ENCODE results near the gene F8.

F8 gene

DNA sequence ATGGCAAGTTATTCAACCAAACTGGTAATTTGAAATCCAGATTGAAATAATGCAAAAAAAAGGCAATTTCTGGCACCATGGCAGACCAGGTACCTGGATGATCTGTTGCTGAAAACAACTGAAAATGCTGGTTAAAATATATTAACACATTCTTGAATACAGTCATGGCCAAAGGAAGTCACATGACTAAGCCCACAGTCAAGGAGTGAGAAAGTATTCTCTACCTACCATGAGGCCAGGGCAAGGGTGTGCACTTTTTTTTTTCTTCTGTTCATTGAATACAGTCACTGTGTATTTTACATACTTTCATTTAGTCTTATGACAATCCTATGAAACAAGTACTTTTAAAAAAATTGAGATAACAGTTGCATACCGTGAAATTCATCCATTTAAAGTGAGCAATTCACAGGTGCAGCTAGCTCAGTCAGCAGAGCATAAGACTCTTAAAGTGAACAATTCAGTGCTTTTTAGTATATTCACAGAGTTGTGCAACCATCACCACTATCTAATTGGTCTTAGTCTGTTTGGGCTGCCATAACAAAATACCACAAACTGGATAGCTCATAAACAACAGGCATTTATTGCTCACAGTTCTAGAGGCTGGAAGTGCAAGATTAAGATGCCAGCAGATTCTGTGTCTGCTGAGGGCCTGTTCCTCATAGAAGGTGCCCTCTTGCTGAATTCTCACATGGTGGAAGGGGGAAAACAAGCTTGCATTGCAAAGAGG is 212.4 kb downstream of the F8 start:
- no peaks in the 10 kb centered on the region for H3F3A ChIP-seq (ENCODE audit: insufficient read depth, low read length)
- H3K4me3 ChIP-seq (ENCODE audit: low read depth, low read length, poor library complexity, severe bottlenecking): no peak overlapping the region
- H3K9ac ChIP-seq (ENCODE audit: low read length): no peak overlapping the region
- H3K4me1 ChIP-seq (ENCODE audit: insufficient read depth, low read length, severe bottlenecking): peaks cover 4% of the 10 kb centered on the region
- H2AFZ ChIP-seq (ENCODE audit: low read length): no peak overlapping the region
- no peaks in the 10 kb centered on the region for H4K20me1 ChIP-seq (ENCODE audit: insufficient read depth, low read length)
- H3K9me3 ChIP-seq (ENCODE audit: low read length): no peaks in the 10 kb centered on the region
- H3K27ac ChIP-seq (ENCODE audit: low read depth, low read length, poor library complexity, severe bottlenecking): no peak overlapping the region
- H3K4me2 ChIP-seq (ENCODE audit: low read length): no peak overlapping the region
- no peaks in the 10 kb centered on the region for H3K9me2 ChIP-seq (ENCODE audit: low read depth, low read length)
- no peaks in the 10 kb centered on the region for H3K27me3 ChIP-seq (ENCODE audit: insufficient read depth, low read length)
- H3K79me2 ChIP-seq (ENCODE audit: insufficient read depth, low read length): no peaks in the 10 kb centered on the region
- H3K36me3 ChIP-seq (ENCODE audit: insufficient read depth, low read length): no peaks in the 10 kb centered on the region; the same call in 1 of the 2 replicates
- TF ChIP-seq, protein P1, sequence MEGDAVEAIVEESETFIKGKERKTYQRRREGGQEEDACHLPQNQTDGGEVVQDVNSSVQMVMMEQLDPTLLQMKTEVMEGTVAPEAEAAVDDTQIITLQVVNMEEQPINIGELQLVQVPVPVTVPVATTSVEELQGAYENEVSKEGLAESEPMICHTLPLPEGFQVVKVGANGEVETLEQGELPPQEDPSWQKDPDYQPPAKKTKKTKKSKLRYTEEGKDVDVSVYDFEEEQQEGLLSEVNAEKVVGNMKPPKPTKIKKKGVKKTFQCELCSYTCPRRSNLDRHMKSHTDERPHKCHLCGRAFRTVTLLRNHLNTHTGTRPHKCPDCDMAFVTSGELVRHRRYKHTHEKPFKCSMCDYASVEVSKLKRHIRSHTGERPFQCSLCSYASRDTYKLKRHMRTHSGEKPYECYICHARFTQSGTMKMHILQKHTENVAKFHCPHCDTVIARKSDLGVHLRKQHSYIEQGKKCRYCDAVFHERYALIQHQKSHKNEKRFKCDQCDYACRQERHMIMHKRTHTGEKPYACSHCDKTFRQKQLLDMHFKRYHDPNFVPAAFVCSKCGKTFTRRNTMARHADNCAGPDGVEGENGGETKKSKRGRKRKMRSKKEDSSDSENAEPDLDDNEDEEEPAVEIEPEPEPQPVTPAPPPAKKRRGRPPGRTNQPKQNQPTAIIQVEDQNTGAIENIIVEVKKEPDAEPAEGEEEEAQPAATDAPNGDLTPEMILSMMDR (IDR thresholded peaks at IDR 0.05; ENCODE audit: low read length): no peak
- no peak for TF ChIP-seq EZH2 (IDR thresholded peaks at IDR 0.05; ENCODE audit: borderline replicate concordance, low read length)

DNA sequence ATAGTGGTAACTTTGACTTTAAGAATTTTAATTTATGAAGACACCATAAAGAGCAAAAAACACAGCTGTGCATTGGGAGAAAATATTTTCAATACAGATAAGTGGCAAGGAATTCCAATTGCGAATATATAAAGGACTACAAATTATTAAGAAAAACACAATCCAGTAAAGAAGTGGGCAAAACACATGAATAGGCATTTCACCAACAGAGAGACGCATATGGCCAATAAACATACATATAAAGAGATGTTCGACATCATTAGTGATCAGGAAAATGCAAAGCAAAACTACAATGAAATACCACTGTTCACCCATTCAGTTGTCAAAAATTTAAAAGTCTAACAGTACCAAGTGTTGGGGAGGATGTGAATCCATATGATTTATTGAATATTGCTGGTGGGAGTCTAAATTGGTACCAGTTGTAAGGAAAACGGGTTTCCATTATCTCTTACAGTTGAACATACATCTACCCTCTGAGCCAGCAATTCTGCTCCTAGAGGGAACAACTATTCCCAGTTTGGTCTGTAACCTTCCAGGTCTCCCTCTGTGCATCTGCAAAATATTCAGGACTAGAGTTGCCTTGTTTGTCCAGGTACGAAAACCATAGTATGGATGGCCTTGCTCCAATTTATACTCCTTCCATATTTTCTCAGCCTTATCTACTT is 215.6 kb downstream of the F8 start:
- Histone ChIP-seq H3K27ac (ENCODE audit: low read depth, low read length, poor library complexity, severe bottlenecking) (no peak overlapping the region), H3K4me1 (ENCODE audit: insufficient read depth, low read length, severe bottlenecking) (peaks cover 8% of the 10 kb centered on the region), H3K27me3 (ENCODE audit: insufficient read depth, low read length) (no peaks in the 10 kb centered on the region), H3K4me2 (ENCODE audit: low read length) (no peak overlapping the region), H3K9me3 (ENCODE audit: low read length) (no peaks in the 10 kb centered on the region), H4K20me1 (ENCODE audit: insufficient read depth, low read length) (no peaks in the 10 kb centered on the region), H3K9ac (ENCODE audit: low read length) (no peak overlapping the region), H2AFZ (ENCODE audit: low read length) (no peak overlapping the region), H3K9me2 (ENCODE audit: low read depth, low read length) (no peaks in the 10 kb centered on the region), H3F3A (ENCODE audit: insufficient read depth, low read length) (no peaks in the 10 kb centered on the region), H3K36me3 (ENCODE audit: insufficient read depth, low read length) (no peaks in the 10 kb centered on the region; the same call in 1 of the 2 replicates), H3K4me3 (ENCODE audit: low read depth, low read length, poor library complexity, severe bottlenecking) (no peak overlapping the region), H3K79me2 (ENCODE audit: insufficient read depth, low read length) (no peaks in the 10 kb centered on the region)
- no peak for TF ChIP-seq EZH2 (IDR thresholded peaks at IDR 0.05; ENCODE audit: borderline replicate concordance, low read length)
- TF ChIP-seq, protein P1 (IDR thresholded peaks at IDR 0.05; ENCODE audit: low read length): no peak

DNA sequence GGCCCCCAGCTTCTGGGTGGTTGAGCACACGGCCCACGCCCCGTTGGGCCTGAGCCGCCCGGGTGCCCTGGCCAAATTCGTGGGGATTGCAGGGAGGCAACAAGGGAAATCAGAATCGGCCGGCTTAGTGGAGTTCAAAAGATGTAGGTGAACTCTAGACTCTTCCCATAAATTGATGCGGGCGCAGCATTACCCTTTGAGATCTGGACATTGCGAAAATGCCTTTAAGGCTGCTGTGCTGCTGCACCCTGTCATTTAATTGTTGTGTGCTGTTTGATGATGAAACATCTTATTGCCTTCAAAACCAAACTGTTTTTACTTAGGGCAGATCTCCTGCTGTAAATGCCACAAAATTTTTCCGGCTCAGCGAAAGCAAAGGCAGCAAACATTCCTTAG is 216.8 kb downstream of the F8 start:
- Histone ChIP-seq H3K27me3 (ENCODE audit: insufficient read depth, low read length) (no peaks in the 10 kb centered on the region), H3K4me2 (ENCODE audit: low read length) (peak overlapping the region; percentile 84), H3F3A (ENCODE audit: insufficient read depth, low read length) (no peaks in the 10 kb centered on the region), H3K4me1 (ENCODE audit: insufficient read depth, low read length, severe bottlenecking) (peaks cover 8% of the 10 kb centered on the region), H3K9me3 (ENCODE audit: low read length) (no peaks in the 10 kb centered on the region), H3K9ac (ENCODE audit: low read length) (peak overlapping the region; percentile 52; the same call in 1 of the 2 replicates), H3K4me3 (ENCODE audit: low read depth, low read length, poor library complexity, severe bottlenecking) (peak overlapping the region; percentile 68), H3K27ac (ENCODE audit: low read depth, low read length, poor library complexity, severe bottlenecking) (no peak overlapping the region), H3K79me2 (ENCODE audit: insufficient read depth, low read length) (no peaks in the 10 kb centered on the region), H4K20me1 (ENCODE audit: insufficient read depth, low read length) (no peaks in the 10 kb centered on the region), H2AFZ (ENCODE audit: low read length) (peak overlapping the region; percentile 85; the same call in 1 of the 2 replicates), H3K9me2 (ENCODE audit: low read depth, low read length) (no peaks in the 10 kb centered on the region), H3K36me3 (ENCODE audit: insufficient read depth, low read length) (no peaks in the 10 kb centered on the region; the same call in 1 of the 2 replicates)
- TF ChIP-seq, protein P1 (IDR thresholded peaks at IDR 0.05; ENCODE audit: low read length): no peak
- no peak for TF ChIP-seq EZH2 (IDR thresholded peaks at IDR 0.05; ENCODE audit: borderline replicate concordance, low read length)
